Fibroblast of skin of abdomen (primary cell): ENCODE data around the gene AKR1D1.
"Not testable (repeated sequence)": the region's sequence is repeated elsewhere in the genome, so short reads cannot be mapped to it uniquely, and the experiment has no call there.

Experiments used
- DNase-seq: peaks from one replicate; pipeline ENCODE4 v3.0.0-alpha.2; 2013

Gene AKR1D1

DNA sequence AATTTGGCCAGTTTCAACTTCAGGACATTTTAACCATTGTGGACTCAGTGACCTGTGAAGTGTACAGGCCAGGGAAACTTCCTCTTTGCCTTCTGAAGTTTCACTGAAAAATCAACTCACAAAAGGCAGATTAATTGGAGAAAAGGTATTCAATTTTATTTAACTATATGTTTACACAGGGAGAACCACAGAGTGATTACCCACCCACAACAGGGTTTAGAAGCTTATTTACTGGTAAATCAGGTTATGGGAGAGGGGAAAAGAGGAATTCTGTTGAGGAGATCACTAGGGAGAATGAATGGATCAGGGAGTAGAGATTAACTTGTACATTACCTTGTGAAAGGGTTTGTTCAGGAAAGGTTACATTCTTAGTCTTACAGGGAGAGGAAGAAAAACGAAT, 1.7 kb upstream of the AKR1D1 start:
- no peak for DNase-seq

DNA sequence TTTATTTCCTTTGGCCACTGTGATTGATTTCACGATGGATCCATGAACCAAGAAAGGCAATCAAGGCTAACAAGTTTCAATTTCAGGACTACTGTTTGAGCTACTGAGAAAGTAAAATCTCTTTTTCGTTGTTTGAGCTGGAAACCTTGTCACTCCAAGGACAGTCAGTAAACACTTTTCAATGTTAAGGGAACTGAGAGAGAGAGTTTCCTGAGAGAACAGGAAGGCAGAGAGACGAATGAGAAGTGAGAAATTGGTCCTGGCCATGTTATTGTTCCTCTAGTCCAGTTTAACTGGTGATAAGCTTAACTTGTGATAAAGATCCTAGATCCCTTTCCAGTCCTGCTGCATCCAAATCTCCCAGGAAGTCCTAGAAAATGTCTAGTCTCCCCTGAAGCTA, 909 bp upstream of the AKR1D1 start:
- no peak for DNase-seq

DNA sequence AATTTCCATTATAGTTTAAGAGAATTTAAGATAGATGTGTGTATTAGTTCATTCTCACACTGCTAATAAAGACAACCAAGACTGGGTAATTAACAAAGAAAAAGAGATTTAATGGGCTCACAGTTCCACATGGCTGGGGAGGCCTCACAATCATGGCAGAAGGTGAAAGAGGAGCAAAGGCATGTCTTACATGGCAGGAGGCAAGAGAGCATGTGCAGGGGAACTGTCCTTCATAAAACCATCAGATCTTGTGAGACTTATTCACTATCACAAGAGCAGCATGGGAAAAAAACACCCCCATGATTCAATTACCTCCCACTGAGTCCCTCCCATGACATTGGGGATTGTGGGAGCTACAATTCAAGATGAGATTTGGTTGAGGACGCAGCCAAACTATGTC, 473 bp upstream of the AKR1D1 start:
- DNase-seq = not testable (repeated sequence)

DNA sequence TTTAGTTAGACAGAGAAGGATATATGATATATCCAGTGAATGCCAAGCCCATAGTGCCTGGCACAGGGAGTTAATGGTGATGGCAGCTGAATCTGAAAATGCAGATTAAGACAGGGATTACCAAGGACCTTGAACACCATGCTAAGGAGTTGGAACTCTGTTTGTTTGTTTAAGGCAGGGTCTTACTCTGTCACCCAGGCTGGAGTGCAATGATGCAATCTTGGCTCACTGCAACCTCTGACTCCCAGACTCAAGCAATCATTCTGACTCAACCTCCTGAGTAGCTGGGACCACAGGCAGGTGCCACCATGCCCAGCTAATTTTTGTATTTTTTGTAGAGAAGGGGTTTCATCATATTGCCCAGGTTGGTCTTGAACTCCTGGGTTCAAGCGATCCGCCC, 1.6 kb downstream of the AKR1D1 start:
- DNase-seq = no peak

DNA sequence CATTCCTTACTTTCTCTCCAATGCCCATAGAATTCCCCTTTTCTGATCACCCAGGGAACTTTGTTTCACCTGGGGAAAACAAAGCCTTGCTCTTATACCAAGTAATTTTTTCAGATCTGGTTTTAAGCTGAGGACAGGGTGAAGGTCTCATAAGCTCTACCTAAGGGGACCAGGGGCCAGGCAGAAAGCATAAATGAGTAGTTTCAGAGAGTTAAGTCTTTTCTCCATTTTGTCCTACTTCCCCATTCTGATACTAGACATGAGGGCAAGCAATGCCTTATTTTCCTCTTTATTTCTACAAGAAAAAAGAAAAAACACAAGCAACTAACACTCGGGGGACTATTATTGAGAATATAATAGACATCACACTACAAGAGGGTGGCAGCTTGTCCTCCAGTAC, 2.9 kb downstream of the AKR1D1 start:
- DNase-seq = no peak

DNA sequence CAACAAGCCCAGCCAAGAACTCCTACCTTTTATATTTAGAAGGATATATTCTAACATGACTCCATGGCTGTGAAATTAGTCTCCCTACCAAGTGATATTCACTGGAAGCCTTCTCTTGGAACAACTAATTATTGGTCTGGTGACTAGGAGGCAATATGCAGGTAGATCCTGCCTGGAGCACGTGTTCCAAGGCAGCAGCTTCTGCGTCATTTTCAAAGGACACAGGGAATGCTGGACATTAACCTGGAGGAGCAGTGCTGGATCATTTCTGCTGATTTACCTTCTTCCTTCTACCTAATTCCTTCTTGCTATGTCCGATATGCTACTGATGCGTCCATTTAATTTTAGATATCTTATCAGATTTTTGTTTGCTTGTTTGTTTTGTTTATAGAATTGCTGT, 5.6 kb downstream of the AKR1D1 start:
- DNase-seq = no peak

DNA sequence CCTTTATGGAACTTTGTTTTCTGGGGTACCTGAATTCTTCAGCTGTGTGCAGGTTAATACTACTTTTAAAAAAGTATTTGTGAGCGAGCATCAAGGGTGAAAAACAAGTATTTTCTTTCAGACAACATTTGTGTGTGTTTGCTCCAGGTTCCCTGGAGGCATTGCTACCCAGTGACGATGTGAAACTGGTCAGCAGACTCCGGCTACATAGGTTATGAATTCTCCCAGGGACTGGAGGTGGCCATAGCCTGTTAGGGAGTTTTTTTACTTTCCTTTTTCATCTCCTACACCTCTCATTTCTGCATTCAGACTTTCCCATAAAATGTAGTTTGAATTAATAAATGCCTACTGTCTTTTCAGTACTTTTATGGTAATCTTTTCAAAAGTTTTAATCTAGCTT, 7.6 kb downstream of the AKR1D1 start:
- no peak for DNase-seq

DNA sequence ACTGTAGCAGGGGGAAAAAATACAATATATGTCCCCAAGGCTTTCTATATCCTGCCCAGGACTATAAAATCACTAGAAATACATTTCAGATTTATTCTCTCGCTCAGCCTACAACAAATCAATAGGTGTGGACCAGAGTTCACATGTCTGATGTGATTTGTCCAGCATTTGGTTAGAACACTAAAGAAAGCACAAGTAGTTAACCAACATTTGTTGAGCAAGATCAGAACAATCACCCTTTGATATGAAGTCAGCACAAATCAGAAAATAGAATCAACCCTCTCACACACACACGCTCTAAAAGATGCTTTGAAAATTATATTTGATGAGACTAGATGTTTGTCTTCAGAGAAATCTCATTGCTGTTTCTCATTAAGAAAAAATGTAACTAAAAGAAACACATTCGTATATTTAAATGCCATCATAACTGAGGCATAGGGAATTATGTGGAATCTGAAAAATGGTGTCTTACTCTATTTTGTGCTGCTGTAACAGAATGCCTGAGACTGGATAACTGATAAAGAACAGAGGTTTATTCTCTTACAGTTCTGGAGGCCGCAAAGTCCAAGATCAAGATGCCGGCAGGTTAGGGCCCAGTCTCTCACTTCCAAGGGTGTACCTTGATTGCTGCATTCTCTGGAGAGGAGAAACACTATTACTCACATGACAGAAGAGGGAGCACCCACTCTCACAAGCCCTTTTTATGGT, 10.5 kb downstream of the AKR1D1 start:
- no peak for DNase-seq

DNA sequence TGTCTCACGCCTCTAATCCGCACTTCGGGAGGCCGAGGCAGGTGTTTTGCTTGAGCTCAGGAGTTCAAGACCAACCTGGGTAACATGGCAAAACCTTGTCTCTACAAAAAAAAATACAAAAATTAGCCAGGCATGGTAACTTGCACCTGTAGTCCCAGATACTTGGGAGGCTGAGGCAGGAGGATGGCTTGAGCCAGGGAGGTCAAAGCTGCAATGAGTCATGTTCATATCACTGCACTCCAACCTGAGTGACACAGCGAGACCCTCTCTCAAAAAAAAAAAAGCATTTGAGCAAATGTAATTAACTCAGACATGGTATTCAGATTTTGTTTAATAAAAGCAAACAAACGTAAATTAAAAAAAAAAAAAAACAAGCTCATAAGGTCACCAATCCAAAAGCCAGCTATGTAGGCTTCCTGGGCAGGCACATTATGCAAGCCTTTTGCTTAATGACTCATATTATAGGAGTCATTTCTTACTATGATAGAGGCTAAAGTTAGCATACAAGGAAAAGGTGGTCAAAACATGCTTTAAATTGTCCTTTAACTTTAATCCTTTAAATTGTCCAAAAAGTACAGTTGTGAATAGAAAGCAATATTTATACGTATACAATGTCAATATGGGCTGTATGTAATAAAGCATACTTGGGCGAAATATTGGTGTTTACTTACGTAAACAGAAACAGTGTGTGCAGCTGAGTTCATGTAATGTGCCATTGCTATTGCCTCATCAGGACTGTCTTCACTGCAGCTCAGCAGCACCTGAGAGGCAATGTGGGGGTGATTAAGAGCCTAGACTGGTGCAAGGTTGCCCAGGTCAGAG, 13.0 kb downstream of the AKR1D1 start:
- no peak for DNase-seq

DNA sequence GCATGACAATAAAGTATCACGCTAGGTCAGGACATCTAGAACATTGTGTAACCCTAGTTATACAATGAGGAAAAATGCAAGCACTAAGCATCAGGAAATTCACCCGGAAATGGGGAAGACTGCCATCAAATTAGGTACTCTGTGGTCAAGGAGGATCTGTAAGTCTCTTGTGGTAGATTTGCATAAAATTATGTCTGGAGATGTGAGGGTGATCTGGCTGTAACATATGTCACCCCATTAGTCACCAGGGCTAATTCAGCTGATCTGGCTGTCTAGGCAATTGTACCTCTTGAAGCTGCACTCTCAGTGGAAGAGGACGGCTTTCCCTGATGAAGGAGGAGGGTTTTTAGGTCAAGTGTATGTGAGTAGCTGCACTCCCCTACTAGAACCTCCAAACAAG, 14.8 kb downstream of the AKR1D1 start:
- DNase-seq = no peak

DNA sequence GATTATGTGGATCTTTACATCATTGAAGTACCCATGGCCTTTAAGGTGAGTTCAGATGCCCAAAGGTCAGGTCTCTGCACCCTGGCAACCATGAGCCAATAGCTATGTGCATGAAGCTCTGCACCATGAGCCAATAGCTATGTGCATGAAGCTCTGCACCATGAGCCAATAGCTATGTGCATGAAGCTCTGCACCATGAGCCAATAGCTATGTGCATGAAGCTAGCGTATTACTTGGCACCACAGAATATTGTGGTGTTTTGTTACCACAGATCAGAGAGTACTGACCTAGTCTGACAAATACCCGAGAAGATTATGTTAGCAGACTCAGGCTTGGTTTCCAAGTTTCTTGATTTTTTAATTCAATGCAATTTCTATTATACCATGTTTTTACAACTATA, 15.6 kb downstream of the AKR1D1 start:
- not testable (repeated sequence) for DNase-seq

DNA sequence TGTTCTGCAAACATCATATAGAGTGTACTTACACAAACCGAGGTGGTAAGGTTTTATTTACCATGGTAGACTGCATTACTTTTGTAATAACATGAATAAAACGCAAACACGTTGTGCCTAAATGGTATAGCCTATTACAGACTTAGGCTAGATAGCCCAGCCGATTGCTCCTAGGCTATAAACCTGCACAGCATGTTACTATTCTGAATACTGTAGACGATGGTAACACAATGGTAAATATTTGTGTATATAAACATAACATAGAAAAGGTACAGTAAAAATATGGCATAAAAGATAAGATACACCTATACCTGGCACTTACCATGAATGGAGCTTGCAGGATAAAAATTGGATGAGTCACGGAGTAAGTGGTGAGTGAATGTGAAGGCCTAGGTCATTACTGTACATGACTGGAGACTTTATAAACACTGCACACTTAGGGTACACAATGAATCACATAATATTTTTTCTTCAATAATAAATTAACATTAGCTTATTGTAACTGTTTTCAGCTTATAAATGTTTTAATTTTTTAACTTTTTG, 16.3 kb downstream of the AKR1D1 start:
- DNase-seq = no peak

DNA sequence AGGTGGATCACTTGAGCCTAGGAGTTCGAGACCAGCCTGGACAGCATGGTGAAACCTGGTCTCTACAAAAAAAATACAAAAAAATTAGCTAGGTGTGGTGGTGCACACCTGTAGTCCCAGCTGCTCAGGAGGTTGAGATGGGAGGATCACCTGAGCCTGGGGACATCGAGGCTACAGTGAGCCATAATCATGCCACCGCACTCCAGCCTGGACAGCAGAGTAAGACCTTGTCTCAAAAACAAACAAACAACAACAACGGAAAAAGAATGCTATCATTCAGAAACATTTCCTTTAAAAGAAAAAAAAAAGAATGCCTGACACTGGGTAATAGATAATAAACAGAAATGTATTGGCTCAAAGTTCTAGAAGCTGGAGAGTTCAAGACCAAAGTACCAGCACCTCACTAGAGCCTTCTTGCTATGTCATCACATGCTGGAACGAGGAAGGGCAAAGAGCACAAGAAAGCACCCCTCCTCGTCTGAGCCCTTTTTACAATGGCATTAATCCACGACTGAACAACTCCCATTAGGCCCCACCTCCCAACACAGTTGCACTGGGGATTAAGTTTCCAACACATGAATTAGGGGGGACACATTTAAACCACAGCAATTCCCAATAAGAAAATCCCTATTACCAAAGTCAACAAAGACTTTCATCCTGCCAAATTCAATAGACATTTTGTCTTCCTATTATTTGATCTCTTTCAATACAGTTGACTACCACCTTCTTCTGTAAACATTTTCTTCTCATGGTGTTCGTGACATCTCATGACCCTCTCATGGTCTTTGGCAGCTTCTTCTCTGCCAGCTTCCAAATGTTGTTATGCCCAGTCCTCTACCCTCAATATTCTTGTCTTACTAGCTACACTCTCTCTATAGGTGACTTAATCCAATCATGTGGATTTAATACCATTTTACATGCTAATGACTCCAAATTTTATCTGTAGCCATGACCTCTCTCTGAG, 20.0 kb downstream of the AKR1D1 start:
- no peak for DNase-seq

DNA sequence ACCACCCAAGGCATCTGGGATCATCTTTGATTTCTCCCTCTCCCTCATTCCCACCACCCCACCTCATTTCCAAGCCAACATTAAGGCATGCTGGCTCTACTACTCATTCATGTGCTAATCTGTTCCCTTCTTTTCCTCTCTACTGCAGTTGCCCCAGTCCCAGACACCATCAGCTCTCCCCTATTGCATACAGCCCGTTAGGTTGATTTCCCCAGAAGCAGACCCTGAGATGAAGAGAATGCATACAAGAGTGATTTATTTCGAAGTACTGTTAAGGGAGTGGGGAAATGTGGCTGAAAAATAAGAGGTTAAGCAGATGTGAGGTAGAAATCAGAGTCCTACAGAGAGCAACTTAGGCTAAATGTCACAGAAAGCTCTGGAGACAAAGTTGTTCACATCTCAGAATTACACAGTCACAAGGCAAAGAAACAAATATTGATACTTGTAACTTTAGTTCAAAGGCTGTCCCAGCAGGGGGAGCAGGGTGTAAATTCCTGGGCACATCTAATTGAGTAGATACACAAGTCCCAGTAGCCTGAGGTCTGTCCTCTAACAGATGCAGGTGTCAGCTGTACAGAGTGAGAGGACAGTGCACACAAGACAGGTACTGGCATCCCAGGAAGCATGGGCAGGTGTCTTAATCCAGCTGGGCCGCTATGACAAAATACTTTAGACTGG, 20.9 kb downstream of the AKR1D1 start:
- no peak for DNase-seq

DNA sequence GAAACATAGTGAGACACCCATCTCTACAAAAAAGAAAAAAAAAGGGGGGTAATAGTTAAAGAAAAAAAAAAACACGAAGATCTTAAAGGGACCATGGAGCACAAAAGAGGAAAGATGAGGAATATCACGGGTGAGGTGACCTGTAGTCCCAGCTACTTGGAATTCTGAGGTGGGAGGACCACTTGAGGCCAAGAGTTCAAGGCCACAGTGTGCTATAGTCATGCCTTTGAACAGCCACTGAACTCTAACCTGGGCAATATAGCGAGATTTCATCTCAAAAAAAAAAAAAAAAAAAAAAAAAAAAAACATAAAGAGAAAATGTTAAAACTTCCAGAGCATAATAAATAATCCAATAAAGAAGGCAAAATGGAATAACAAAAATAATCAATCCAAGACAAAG, 23.6 kb downstream of the AKR1D1 start:
- DNase-seq = no peak

DNA sequence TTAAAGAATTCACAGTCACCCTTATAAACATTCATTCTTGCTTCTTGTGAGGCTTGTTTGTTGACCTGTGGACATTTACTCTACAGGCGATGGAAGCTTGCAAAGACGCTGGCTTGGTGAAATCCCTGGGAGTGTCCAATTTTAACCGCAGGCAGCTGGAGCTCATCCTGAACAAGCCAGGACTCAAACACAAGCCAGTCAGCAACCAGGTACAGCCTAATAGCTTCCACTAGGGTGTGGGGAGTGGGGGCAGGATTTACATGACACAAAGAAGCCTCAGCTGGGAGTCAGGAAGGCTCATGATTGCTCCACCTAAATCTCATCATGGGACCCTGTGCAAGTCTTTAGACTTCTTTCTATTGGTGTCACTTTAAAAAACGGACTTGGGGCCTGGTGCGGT, 29.0 kb downstream of the AKR1D1 start:
- DNase-seq = no peak

DNA sequence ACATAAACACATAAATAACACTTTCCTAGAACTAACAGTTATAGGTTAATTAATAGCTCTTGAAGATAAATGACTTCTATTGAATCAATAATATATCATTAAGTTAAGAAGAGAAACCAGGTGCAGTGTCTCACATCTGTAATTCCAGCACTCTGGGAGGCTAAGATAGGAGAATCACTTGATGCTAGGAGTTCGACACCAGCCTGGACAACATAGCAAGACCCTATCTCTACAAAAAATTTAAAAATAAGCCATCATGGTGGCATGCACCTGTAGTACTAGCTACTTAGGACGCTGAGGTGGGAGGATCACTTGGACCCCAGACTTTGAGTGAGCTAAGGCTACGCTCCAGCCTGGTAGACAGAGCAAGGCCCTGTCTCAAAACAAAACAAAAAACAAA, 38.8 kb downstream of the AKR1D1 start:
- no peak for DNase-seq

DNA sequence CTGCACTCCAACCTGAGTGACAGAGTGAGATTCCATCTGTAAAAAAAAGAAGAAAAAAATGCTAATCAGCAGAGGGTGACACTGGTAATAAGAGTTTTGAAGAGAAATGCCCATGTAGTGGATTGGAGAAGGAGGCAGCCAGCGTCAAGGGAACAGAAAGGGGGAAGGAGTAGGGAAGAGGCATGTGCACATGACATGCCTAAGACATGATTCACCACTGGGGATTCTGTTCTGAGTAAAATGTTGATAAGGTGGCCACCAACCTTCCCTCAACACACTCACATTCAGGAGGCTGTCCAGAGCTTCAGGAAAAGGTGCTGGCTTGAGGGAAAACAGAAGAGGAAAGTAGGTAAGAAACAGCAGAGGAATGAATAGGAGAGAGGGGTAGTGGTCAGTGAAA, 39.9 kb downstream of the AKR1D1 start:
- DNase-seq = peak; percentile 36

DNA sequence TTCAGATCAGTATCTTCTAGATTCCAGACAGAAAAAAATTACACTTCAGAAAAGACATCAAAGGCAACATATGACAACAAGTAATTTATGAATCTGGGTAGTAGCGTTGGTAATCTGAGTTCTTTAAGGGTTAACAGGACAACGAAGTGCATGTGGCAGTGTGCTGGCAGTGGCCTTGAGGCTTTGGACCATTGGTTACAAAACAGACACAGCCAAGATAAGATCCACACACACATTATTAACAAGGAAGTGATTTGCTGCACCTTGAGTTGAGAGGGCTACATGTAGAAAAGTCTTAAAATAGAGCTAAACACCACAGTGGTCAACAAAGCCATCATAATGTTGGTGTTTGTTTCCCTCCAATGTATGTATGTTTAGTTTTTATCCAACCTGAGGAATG, 40.6 kb downstream of the AKR1D1 start:
- DNase-seq = no peak

DNA sequence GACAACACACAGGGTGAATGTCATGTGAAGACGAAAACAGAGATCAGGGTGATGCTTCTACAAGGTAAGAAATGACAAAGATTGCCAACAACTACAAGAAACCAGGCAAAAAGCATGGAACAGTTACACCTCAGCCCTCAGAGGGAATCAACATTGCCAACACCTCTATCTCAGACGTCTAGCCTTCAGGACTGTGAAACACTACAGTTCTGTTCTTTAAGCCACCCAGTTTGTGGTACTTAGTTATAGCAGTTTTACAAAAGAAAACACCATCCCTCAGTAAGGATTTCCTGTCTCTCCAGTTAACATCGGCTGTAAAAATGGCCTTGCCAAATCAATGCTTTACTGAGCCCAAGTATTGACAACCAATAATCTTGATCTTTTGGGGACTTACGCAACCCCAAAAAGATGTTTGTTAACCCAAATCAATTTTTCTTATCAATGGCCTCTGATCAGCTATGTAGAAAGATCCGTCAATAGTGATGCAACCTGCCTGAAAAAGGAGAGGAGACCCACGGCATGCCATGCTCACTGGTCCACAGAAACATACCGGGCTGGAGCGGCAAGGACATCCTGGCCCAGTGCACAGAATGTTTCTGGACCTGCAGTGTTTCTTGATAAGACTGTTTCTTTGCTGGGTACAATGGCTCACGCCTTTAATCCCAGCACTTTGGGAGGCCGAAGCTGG, 44.0 kb downstream of the AKR1D1 start:
- DNase-seq = no peak

DNA sequence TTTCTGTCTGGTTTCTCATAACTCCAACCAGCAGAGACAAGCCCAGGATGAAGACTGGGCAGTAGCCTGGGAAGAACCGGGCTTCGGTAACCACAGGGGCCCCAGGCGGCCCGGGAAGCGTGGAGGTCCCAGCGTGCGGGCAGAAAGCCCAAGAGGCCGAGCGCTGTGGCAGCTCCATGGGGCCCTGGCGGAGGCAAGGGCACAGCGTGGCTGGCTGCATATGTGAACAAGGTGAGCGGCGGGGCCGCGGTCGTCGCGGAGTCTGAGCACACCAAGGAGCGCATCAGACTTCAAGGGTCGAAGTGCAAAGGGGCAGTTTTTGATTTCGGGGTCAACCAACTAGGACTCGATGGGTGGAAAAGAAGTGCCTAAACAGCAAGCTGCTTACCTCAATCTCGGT, 45.9 kb downstream of the AKR1D1 start:
- no peak for DNase-seq

DNA sequence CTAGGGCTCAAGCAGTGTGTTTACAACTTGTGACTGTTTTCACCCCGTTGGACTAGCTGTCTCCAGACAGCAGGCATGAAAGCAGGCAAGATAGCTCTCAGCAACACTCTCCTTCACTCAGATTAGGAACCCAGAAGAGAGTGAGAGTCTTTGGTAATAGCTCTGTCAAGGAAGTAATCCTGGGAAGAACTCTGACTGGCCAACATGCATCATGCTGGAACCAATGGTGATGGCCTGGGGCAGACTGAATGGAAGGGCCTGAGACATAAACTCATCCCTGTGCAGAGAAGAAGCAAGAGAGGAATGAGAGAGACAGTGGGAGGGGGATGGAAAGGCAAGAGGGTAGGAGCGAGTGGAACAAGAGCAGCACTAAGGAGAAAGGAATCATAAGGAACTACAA, 48.9 kb downstream of the AKR1D1 start:
- DNase-seq = no peak
